NOMO-1 (cell line): Measurements from ENCODE around the gene MCRIP1.

Experiments
- DNase-seq, 2 experiments: peaks; one replicate each; lab custom pipeline; 2025; ENCODE audit not compliant: unreplicated experiment in 2 of 2; lab: John Stamatoyannopoulos, UW

Gene MCRIP1

DNA sequence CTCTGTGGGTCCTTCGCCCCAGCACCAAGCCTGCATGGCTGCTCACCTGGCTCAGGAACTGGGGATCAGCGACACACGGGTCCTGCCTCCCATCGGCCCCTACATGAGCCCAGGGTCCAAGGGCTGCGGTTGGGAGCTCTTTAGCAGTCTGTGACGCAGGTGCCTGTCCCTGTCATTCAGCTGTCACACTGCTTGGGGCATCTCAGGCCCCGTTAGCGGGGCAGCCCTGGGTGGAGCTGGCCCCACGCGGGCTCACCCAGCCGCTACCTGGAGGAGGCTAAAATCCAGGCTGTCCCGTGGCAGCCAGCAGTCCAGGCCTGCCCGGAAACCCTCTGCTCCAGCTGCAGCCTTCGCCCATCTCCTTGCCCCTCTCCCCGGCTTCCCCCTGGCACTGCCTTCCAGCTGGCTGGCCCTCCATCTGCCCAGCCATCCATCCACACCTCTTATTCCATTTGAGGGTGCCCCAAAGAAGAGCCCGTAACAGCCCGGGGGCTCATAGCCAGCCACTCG, 25.8 kb downstream of the MCRIP1 start:
- no peak for DNase-seq

DNA sequence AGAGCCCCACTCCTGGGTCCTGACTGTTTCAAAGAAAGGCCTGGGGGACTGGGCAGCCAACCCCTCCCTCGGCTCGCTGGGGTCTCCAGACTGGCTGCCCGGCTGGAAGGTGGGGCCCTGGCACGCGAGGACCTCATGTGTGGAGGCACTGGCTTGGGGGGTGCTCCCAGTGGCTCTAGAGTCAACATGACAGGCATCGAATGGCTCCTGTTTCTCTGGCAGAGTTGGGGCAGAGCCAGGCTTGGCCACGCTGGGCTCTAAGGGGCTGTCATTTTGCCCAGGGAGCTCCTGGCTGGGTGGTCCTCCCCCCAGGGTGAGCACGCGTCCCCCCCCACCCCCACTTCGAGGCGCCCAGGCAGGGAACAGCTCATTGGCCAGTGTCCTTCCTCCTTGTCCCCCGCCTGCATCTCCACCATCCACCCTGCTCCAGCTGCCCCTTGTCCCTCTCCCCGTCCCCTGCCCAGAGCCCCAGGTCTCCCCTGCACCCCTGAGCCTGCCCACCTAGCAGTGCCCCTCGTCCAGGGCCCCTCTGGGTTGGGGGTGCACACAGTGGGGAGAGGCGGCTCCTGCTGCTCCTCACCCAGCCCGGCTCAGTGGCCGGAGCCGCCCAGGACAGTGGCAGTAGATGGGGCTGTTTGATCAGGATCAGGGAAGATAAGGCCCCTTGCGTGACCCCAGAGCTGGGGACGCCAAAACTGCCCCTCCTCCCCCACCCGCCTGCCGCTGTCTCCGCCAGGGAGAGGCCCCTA, 26.5 kb downstream of the MCRIP1 start:
- no peak for DNase-seq

GRCh38 chr17:81805707-81806460, 27.2 kb downstream of the MCRIP1 start:
- DNase-seq = no peak

- DNase-seq = no peak
Measured at GRCh38 chr17:81804559-81805399, 28.3 kb downstream of the MCRIP1 start.

DNA sequence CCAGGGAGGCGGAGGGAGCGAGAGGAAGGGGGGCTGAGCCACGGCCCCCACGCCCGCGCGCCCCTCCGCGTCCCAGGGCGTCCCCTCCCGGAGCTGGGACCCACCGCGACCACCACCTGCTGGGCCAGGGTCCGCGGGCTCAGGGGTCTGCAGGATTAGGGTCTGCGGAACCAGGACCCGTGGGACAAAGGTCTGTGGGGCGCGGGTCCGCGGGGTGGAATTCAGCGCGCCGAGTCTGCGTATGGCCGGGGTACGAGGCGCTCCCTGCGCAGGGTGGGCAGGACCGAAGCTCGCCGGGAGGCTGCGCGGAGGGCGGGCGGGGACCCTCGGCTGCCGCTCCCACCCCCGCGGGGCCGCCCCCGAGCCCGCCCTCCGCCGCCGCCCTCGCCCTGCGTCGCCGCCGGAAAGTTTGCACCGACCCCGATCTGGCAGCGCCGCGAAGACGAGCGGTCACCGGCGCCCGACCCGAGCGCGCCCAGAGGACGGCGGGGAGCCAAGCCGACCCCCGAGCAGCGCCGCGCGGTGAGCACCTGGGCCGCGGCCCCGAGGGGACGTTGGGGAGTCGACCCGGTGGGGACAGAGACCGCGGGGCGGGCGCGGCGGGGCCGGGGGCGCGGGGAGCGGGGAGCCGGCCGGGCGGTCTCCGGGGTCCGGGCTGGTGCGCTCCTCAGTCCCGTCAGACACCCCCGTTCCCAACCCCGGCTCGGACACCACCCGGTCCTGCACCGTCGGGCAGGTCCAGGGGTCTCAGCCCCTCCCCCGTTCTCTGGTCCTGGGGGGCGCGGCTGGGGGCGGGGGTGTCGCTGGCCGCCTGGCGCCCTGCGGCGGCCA, 29.1 kb downstream of the MCRIP1 start, which contains the start of gene GCGR:
Gene GCGR, plus strand, starts transcription at position 423 of the 831 bp plus-strand sequence. CDS start 4,869 bp downstream, outside the sequence.
- no peak for DNase-seq

DNA sequence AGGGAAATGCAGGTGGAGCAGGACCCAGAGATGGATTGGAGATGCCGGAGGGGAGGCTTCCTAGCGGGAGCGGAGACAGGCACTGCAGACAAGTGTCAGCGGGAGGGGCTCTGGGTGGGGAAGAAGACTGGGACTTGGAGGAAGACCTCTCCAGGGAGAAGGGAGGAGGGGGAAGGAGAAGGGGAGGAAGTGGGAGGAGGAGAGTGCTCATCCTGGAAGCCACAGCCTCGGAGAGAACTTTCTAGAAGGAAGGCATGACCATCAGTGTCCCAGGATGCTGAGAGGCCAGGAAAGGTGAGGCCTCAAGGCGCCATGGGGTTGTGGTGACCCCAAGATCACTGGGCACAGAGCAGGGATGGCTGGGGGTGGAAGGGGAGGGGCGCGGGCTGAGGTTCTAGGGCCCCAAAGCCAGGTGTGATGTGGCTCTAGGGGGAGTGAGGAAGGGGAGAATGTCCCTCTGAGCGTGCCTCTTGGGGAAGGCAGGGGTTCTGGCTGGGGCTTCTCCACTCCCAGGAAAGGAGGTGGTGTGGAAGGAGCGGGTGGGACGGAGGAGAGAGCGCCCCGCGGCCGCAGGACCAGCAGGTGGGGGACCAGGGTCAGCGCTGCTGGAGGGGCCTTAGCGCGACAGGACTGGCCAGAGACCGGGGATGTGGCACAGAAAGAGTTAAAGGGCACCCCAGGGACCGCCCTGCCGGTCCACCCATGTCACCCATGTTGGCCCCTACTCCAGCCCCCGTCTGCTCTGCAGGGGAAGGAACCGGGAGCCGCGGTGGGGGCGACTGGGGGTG, 30.0 kb downstream of the MCRIP1 start:
- no peak for DNase-seq

DNA sequence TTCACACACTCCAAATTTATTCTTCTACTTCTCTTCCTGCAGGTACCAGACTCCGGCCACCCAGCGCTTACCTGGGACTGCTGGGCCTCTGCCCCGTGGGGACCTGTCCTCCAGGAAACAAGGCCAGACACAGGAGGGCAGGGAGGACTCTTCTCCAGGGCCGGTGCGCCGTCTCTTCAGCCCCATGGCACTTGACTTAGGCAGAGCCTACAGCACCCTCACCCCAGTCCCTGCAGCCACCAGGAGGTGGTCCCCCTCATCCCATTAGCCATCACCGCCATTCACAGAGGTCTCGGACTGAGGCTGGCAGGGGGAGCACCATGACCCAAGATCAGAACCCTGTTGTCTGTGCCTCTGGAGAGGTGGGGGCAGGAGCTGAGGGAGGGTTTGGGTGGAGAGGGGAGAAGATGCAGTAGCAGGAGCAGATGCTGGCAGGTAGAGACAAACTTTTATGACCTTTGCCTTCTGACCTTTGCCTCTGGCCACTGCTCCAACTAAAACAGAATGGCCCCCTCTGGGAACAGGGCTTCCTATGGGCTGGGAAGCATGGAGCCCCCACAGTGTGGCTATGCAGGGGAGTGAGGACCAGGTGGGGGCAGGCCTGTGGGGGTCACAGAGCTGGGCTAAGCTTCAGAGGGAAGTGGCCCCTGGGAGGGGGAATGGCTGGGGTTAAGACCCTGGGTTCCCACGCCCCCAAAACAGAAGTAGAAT, 30.9 kb downstream of the MCRIP1 start:
- no peak for DNase-seq

DNA sequence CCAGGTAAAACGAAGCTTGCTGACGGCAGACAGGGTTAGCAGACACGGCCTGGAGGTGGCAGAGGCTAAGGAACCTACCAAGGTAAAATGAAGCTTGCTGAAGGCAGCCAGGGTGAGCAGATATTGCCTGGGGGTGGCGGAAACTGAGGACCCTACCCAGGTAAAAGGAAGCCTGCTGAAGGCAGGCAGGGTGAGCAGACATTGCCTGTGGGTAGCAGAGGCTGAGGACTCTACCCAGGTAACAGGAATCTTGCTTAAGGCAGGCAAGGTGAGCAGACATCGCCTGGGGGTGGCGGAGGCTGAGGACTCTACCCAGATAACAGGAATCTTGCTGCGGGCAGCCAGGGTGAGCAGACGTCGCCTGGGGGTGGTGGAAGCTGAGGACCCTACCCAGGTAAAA, 31.8 kb downstream of the MCRIP1 start:
- no peak for DNase-seq

DNA sequence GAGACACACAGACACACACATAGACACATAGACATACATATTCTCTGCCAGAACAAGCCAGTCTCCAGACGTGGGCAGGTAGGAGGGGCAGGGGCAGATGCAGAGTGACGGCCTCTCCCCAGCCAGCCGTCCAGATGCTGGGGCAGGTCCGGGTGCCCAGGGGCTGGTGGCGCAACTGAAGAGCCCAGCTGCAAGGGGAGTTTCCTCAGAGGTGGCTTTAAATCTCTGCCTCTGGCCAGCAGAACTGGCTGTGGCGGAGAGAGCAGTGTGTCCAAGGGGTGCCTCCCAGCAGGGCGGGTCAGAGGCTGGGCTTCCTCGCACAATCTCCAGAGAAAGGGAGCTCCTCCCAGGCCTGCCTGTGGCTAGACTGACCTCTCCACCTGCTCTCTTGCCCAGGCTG, 38.6 kb downstream of the MCRIP1 start:
- peak in 1 of 2 experiments; percentile 14 for DNase-seq

DNA sequence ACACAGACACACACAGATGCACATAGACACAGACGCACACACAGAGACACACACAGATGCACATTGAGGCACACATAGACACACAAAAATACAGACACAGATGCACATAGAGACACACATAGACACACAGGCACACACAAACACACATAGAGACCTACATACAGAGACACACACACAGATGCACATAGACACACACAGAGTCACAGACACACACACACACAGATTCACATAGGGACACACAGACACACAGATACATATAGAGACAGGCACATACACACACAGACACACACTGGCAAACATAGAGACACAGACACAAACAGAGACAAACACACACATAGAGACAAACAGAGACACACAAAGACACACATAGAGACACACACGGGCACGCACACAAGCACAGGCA, 39.0 kb downstream of the MCRIP1 start:
- DNase-seq = no peak

- DNase-seq = no peak
Measured at GRCh38 chr17:81792675-81793615, 40.1 kb downstream of the MCRIP1 start.
